Hepatic stellate cell (primary cell): ENCODE measurements around the gene MUC2.

Source experiments
- DNase-seq: peaks from one replicate; pipeline ENCODE4 v3.0.0; 2011; ENCODE audit warnings: low spot score

Gene MUC2

DNA sequence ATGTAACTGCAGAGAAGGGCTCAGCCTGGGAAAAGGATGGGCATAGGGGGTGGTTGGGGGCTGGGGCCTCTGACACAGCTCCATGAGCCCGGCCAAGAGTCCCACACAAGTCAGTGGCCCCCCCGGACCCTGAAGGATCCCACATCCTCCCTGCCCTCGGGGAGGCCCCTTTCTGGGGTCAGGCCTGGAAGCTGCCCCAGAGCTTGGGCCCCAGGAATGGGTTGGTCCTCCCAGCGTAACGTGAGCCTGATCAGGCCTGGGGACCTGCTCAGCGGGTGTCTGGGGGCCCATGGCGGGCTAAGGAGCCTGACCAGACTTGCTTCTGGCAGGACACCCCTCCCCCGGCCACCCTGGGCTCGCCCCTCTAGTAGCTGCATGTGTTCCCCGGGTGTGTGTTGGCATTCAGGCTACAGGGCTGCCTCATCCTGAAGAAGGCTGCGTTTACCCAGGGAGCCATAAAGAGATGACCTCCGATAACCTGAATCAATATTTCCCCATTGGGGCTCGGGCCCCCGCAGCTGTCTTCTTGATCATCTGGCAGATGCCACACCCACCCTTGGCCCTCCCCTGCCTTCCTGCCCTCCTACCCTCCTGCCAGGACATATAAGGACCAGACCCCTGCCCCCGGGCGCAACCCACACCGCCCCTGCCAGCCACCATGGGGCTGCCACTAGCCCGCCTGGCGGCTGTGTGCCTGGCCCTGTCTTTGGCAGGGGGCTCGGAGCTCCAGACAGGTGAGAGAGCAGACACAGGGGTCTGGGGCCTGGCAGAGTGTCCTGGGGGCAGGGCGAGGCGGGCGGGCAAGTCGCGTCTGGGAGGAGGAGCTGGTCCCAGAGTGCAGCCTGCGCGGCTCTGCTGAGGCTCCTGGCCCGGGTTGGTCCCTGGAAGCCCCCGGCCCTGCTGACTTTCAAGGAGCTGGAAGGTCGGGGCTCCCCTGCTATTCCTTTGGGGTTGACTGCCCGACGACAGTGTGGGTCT is at the start of gene MUC2:
Gene MUC2, plus strand, starts transcription at position 631 of the 978 bp plus-strand sequence.
- no peak for DNase-seq

DNA sequence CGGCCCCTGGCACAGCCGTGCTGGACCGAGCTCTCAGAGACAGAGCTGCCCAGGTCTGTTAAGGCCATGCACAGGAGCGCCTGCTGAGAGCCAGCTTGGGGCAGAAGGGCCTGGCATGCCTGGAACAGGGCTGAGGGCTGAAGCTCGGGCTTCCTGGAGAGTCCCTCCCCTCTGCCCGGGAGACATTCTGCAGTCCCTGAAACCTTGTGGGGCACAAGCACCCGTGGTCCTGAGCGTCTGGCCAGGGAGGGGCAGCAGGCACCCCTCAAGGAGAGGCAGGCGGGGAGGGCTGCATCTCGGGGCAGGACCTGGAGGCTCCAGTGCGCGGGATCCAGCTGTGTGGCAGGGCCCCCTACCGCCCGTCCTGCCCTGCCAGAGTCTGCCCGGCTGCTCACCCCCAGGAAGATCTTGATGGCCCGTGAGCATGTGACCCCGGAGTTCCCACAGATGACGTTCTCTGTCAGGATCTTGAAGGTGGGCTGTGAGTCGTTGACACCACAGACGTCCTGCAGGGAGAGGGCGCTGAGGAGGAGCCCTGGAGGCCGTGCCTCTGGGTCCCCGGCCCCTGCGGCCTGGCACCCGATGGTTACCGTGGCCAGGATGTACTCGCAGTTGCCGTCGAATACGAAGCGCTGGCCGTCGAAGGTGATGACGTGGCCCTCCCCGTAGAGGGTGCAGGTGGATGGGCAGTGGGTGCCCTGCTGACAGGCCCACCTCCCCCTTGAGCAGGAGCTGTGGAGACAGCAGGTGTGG is 49.1 kb upstream of the MUC2 start:
- no peak for DNase-seq

DNA sequence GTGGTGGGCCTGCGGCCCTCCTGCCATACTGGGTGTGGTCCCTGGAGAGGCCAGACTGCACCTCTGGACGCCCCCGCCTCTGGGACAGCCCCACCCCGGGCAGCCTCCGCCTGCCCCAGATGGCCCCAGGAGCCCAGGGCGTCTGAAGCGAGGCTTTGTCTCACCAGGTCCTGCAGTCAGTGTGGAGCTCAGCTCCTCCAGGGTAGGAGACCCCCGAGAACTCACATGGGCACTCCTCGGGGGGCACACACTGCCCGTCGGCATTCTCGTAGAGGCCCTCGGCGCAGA is 48.6 kb upstream of the MUC2 start:
- no peak for DNase-seq

DNA sequence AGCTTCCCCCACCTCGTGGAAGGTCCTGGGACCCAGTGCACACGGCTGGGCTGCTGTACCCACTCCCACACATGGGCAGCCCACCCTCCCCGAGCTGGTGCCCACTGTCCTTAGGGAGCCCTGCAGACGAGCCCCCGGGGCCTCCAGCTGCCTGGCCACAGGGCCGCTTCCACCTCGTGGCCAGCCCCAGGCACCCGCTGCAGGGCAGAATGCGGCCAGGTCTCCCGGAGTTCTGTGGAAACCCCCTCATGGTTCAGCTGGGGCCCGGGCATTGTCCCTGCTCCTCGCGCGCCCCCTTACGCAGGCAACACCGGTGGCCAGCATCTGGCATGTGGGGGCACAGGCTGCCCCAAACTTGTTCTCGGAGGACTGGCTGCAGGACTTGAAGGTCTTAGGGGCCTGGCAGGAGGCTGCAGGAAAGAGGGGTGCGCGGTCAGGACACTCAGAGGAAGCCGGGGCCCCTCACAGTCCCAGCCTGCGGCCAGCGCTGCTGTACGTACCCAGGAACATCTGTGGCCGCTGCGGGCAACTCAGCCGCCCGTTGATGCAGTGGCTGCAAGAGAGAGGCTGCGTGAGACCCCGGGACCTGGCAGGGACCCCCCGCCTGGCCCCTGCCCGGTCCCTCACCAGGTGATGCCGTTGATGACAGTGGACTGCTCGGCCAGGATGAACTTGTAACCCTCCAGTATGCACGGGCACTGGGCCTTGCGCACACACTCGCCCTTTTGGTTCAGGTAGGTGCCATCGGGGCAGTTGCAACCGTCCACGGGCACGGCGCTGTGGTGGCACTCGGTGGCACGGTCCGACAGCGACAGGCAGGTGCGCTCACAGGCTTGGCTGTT is 47.8 kb upstream of the MUC2 start:
- DNase-seq: no peak

DNA sequence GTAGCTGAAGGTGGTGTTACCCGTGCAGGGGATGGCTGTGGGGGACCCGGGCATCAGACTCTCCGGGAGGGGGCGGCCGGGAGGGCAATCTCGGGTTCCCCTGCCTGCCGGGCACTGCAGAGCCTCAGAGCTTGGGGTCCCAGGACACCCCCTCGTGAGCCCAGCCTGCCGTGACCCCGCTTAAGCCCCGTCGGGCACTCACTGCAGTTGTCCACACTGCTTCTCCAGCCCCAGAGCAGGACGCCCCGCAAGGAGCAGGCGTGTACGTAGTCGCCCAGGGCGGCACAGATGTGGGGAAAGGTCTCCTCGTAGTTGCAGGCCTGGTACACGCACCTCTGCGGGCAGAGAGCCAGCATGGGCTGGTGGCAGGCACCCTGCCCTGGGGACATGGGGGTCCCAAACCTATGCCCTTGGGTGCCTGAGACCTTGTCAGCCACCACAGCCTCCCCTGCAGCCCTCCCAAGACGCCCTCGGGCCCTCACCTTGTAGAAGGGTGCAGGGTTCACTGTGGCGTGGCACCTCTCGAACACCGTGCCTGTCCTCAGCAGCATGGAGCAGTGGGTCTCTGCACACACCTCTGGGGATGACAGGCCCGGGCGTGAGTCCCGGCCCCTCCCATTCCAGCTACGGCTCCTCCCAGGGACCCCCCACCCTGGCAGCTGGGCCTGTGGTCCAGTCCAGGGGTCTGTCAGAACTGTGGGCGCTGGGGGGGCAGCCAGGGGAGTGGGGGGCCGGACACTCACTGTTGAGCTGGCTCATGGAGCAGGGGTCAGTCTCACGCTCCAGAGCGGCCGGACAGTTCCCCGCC is 47.0 kb upstream of the MUC2 start:
- DNase-seq: no peak

DNA sequence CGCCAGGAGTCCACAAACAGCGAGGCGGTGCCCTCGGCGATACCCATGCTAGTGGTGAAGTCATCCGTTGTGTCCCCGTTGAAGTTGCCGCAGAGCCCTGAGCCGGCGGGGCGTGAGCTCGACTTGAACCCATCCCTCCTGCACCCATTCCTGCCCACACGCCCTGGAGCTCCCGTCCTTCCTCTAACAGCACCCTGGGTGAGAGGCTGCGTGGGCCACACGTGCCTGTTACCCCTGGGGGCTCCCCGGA is 46.5 kb upstream of the MUC2 start:
- DNase-seq: no peak

DNA sequence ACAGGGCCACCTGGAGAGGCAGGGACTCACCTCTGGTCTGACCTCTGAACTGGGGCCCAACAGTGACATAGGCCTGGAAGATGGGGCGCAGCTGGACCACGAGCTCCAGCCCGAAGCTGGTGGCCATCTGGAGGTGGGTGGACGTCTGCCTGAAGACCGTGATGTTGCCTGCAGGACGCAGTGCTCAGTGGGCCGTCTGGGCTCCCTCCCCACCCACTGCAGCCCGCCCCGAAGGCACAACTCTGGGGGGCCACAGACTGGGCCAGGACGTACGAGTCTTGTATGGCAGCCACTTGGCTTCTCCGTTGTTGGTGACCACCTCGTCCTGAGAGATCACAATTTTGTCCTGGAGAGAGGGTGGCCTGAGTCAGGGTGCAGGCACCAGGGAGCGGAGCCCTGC is 46.1 kb upstream of the MUC2 start:
- no peak for DNase-seq

DNA sequence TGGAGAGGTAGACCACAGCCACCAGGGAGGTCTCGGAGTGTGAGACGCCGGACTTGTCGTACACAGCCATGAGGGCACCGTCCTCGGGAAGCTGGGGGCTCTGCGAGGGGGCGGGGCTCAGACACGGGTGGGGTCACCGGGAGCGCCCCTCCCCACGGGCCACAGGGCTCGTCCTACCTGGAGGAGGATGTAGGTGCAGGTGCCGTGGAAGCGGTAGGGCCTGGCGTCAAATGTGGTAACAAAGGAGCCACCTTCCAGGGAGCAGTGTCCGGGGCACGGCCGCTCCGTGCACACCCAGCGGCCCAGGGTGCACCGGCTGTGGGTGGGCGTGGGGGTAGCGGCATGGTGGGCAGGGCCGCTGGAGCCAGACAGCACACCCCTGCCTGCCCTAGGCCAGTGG is 45.6 kb upstream of the MUC2 start:
- DNase-seq: no peak

DNA sequence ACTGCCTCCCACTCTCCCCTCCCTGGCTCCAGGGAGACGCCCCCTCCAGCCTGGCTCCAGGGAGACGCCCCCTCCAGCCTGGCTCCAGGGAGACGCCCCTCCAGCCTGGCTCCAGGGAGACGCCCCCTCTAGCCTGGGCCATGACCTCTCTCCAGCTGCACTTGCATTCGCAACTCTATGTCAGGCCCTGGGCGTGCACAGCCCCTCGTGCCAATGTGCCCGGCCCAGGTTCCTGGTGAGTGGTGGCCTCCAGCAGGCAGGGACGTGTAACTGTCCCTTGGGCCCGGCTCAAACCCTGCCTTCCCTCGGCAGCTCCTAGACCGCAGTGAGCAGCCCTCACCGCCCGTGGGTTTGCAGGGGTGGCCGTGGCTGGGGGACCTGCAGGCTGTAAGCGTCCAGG is 45.0 kb upstream of the MUC2 start:
- DNase-seq: no peak

DNA sequence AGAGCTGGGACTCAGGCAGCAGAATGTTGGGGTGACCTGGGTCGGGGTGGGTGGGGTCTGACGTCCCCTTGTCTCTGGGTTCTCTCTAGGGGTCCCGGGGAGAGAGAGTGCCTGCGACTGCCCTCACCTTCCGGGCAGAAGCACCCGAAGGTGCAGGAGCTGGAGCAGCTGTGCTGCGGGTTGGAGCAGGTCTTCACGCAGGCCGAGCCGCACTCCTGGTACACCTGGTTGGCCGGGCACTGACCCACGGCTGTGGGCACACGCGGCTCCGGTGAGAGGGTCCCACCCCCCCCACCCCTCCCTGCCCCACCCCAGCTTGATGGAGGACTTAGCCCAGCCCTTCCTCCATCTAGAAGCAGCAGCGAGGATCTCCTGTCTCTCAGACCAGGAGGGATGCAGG is 44.6 kb upstream of the MUC2 start:
- no peak for DNase-seq

DNA sequence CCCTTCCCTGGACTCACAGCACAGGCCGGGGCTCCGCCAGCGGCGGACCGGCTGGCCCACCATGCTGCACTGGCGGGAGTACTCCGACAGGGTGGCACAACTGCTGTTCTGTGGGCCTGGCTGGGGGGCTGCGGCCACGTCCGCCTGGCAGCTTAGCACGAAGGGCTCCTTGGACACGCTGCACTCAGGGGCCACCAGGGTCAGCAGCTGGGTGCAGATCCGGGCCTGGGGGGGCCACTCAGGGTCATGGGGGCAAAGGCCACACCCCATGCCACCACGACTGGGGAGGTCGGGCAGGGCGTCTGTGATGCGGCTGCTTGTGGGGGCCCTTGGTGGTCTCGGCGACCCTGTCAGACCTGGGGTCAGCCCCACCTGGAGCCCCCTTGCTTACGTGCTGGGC is 44.1 kb upstream of the MUC2 start:
- DNase-seq: no peak

DNA sequence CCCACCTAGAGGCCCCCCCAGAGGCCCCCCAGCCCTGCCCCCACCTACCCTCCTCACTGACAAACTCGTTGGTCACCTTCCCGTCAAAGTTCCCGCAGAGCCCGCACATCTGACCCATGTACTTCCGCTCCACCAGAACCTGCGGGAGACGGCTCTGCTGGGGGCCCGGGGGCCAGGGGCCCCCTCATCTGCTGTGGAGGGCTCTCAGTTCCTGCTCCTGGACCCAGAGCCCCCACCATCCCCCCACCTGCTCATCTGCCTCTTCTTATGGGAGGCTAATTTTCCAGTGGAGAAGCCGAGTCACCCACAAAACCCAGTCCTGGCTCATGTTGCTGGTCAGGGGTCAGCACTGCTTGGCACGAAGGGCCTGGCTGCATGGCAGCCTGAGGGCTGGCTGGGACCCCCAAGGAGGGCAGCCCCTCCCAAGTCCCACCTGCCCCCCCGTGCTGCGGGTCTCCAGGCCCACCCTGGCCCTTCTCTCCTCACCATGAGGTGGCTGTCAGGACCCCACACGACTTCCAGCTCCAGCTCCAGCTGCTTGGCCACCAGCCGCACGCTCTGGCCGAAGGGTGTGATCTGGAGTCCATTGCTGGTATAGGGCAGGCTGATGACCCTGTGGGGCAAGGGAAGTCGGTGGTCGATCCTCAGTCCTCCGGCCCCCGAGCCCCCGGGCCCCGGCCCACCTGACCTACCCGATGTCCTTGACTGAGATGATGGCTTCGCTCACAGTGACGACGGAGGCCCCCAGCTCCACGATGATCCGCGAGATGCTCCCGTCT is 43.4 kb upstream of the MUC2 start:
- no peak for DNase-seq

DNA sequence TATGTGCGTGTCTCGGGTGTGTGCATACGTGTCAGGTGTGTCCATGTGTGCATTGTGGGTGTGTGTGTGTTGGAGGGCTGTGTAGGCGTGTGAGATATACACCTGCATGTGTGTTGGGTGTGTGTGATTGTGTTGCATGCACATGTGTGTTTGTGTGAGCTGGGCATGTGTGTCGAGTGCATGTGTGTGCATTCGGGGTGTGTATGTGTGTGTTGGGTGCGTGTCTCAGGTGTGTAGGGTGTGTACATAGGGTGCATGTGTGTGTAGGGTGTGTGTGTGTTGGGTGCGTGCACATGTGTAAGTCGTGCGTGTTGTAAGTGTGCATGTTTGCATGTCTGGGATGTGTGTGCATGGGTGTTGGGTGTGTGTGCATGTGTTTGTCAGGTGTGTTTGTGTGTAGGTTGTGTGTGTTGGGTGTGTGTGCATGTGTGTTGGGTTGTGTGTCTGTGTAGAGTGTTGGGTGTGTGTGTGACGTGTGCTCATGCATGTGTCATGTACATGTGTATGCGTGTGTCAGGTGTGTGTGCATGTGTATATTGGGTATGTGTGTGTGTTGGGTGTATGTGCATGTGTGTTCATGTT is 42.3 kb upstream of the MUC2 start:
- no peak for DNase-seq

DNA sequence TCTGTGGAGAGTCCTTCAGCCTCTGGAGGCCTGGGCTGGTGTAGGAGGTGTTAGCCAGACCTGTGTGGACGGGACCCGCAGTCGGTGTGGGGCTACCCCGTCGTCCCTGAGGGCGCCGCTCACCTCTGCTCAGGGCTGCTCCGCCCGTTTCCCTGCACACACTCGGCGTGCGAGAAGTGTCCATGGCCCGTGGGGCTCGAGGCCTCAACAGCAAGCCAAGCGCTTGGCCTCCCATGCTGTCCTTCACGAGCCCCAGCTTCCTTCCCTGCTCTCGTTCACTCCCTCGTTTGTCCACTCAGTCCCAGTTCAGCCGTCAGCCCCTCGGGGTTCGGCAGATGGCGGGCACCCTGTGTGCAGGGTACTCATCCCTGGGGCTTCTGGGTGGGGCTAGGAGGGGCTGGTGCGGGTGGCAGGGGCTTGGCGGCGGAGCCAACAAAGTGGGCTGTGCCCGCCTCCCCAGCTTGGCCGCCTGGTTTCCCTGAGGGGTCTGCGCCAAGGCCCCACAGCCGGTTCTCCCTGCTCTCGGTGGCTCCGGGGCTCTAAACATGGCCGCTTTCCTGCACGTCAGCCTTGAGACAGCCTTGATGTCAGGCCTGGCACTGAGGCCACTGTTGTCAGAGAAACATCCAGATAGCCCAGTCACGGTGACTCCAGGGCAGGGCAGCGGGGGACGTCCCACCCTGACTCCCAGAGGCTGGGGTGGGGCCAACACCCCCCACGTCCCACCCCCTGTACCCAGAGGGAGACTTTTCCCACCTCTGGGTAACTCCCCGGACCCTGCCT is 41.5 kb upstream of the MUC2 start:
- no peak for DNase-seq

DNA sequence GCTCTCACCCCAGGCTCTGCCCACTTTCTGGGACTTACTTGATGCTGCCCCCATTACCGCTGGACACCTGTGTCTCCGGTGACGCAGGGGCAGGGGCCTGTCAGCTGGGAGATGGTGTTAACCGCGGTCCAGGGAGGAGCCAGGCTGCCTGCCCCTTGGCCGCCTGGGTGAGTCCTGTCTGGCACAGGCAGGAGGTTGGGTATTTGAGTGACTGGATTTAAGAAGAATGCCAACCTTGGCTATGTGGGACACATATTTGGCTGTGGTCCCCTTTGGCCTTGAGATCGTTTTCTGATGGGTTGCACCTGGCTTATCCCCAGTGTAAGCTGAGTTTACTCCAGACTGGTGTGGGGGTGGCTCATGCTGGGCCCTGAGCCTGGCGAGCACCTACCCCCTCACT is 40.7 kb upstream of the MUC2 start:
- no peak for DNase-seq

DNA sequence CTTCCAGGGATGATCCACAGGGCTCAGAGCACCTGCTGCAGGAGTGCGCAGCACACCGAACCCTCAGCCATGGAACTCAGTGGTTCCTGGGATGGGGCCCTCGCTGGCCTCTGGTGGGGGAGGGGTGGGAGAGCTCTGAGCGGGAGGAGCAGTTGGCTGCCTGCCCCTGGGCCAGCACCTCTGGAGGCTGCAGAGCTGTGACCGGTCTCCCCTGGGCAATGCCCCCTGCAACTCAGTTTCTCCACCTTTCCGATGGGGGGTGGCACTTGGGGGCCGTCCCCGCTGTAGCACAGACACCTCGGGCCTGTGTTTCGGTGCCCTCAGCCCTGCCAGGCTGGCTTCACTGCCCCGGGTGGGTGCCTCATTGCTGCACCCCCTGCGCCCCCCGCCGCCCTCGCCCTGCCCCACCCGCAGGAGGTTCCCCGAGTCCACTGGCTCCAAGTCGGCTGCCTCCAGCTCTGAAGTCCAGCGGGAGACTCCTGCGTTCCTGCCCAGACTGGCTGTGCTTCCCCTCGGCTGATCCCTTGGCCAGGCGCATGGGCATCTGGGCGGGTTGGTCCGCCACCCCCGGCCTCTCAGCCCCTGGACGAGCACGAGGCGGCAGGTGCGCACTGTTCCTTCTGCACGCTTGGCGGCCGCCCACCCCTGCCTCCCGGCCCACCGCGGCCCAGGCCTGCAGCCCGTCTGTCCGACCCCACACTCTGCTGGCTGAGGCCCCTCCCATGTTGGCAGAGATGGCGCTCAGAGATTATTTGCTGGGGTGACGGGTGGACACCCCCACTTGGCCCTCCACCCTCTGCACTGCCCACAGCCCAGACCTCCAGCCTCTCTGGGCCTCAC is 40.0 kb upstream of the MUC2 start:
- DNase-seq: no peak

DNA sequence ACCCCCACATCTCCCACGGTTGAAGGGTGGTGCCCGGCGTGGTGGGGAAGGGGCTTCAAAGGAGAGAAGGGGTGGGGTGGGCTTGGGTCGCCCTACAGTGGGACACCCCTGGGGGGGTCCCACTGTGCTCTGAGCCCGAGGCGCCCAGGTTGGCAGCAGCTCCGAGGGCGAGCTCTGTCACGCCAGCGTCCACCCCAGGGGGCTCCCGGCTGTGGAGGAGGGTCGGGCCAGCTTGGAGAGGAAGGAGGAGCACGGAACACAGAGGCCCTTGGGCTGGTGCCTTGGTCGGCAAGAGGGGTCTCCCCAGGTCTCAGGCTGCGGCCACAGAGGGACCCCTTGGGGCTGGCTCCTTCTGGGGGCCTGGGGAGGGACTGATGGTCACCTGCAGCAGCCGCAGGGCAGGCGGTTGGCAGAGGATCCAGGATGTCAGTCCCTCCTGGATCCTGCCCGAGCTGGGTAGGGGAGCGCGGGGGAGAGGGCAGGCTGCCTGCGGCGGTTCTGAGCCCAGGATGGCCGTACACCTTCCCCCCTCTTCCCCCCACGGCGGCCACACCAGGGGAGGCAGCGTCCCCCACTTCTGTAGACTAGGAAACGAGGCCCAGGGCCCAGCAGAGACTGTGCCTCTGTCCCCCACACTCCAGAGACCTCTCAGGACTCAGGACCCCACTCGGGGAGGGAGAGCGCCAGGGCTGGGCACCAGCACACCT is 38.9 kb upstream of the MUC2 start:
- no peak for DNase-seq

DNA sequence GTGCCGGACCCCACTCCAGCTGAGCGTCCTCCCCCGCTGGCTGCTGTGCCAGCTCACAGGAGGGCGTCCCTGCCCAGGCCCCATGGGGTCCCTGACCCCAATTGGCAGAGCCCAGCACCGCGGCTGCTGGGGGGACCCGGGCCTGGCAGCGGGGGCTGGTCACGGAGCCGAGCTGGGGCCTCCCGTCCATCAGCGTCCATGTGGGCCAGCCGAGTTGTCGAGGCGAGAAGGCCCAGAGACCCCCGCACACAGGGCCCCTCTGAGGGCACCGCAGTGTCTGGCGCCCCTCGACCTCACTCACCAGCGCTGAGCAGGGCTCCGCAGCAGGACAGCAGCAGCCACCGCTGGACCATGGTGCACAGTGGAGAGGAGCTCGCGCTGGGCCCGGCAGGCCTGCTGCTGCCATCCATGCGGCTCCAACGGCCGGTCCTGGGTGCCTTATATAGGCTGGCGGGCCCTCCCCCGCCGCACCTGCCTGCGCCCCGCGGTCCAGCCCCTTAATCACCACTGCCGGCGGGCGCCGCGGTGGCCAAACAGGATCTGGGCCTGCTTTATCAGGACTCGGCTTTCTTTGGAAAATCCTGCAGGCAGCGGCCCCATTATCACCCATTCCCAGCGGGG is 38.3 kb upstream of the MUC2 start, which contains the start of gene MUC6:
Gene MUC6, minus strand, starts transcription at position 416 of the 621 bp plus-strand sequence. Its CDS starts 63 bp downstream, at position 353.
- DNase-seq: no peak
